Measurements from ENCODE around the gene FAM151B.
"Not testable (repeated sequence)": the region's sequence is repeated elsewhere in the genome, so short reads cannot be mapped to it uniquely, and the experiment has no call there.

The FAM151B gene, protein sequence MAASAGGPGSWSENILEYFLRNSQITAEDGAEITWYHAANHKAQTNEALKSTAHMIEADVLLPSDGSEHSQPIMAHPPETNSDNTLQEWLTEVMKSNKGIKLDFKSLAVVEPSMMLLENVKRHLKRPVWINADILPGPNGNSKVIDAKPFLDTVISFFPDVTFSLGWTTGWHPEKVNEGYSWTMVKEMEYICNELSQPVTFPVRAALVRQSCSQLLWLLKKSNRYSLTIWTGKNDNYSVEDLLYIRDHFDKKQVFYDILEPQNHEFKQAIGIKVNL

DNA sequence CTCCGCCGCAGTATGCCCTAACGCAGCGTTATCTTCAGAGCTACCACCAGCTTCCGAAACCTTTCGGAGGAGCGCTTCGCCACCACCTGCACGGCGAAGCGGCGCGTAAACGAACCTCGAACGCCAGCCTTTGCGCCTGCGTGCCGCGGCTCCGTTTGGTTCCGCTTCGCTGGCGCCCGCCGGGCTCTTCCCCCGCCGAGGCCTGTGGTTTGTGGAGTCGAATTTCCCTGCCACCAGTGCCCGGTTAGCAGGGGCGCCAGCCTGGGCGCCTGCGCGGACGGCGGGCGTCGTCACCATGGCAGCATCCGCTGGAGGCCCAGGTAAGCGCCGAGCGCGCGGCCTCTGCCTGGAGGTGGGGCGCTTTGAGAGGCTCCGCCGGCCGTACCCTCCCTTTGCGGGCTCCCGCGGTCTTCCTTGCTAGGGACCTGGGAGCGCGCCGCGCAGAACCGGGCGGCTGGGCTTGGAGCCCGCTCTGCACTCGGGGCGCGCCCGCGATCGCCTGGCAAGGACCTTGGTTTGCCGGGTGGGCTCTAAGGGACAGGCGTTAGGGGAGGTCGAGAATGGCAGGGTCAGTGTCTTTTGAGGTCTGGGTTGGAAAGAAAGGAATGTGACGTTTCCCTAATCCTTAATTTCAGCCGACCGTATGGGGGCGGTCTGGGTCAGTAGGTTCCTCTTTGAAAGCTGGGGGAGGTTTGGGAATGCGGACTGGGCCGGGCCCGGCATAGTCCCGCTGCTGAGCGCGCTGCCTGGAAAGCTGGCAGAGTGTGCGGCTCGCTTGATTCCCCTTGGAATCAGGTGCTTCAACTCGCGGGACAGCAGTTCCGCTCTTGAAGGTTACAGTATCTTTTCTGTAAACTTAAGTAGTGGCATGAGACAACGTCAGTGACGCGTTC, at the start of gene FAM151B:
Gene FAM151B, plus strand, starts transcription at position 272 of the 893 bp plus-strand sequence. Its CDS starts 24 bp downstream, at position 296.
- DNase-seq, result peak; percentile 94 to 97

DNA sequence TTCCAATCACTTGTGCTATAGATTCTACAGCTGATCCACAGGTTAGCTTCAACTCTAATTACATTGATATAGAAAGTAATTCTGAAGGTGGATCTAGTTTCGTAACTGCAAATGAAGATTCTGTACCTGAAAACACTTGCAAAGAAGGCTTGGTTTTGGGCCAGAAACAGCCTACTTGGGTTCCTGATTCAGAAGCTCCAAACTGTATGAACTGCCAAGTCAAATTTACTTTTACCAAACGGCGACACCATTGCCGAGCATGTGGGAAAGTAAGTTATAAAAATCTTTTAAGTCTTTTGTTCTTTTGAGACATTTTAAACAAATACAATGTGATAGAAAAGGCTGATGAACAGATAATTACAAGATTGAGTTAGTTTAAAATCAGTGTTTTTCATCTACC, 49.2 kb upstream of the FAM151B start:
- DNase-seq, result no peak

DNA sequence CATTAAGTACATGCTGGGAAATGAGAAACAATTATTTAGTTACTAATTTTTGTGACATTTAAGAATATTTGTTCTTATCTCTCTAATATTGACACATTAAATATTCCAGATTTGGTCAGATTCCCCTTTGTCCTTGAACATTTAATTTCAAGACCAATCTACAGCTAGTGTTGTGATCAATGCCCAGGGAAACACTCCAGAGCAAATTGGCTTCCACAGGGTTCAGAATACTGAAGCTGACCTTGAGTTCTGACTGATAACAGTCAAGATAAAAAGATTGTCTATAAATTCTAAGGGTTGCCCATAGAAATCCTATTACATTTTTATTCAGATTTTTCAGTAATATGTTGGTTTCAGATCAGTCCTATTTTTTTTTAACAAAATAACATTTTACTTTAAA, 48.7 kb upstream of the FAM151B start:
- no peak for DNase-seq

DNA sequence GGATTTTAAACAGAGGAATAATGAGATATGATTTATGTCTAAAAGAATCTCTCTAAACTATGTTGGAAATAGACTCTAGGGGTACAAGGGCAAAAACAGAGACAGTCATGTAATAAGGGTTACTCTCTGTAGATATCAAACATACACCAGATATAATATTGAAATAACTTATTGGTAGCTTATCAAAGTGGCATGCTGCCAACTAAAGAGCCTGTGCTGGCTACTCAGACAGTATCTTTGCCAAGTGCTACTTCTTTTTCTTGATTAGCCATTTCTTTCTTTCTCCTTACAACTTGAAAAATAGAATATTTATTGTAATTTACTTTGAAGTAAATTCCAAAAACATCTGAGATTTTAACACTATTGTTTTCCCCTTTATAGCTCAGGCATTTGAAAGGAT, 45.2 kb upstream of the FAM151B start:
- DNase-seq, result no peak

DNA sequence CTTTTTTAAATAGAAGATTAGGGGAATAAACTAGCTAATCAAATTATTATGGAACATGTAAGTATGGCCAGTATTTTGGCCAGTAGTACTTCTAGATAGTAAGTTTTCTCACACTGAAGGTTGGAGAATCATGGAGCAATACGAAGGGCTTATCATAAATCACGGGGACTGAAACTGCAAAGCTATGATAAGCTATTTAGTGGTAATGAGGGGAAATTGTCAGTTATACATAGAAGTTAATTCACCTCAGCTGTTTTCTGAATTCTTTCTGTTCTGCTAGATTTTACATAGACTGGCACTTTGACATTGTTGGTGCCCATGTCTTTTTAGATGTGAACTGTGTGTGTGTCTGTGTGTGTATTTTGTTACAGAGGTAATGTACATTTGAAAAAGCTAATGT, 34.5 kb upstream of the FAM151B start:
- DNase-seq, result no peak

DNA sequence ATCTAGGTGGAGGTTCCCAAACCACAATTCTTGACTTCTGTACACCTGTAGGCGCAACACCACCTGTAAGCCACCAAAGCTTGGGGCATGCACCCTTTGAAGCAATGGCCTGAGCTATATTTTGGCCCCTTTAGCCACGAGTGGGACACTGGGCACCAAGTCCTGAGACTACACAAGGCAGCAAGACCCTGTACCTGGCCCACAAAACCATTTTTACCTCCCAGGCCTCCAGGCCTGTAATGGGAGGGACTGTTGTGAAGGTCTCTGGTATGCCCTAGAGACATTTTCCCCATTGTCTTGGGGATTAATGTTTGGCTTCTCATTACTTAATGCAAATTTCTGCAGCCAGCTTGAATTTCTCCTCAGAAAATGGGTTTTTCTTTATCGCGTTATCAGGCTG, 24.6 kb upstream of the FAM151B start:
- no peak for DNase-seq

DNA sequence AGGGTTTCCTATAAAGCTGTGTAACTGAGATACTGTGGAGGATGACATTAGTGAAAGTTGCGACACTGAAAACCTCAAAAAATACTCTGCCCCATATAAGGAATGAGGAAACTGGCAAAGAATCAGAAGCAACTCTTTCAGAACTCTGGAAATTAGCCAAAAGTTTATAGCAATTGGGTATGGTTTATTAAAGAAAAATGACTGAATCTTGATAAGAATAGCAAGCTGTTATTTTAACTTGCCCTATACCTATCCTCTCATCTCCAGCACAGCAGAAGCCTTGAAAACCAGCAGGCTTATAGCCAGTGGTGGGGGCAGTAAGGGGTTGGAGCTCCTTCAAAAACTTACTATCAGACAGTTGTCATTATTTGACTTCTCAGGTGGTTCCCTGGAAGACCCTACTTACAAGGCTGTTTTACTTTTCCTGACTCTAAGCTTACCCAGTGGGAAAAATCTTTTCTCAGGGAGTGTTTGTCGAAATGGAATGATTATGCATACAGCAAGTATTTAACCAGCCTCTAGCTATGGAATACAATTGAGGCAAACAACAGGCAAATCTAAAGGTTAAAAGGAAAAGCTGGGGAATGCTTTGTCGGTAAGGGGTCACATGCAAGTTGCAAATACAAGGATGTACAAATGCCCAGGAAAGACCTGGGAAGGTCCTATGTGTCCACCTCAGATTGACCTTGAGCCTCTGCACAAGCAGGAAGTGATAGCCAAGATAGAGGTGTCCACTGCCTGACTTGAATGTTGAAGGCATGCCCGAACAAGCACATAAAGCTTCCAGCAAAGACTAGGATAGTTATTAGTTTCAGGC, 21.0 kb upstream of the FAM151B start:
- DNase-seq, result no peak

DNA sequence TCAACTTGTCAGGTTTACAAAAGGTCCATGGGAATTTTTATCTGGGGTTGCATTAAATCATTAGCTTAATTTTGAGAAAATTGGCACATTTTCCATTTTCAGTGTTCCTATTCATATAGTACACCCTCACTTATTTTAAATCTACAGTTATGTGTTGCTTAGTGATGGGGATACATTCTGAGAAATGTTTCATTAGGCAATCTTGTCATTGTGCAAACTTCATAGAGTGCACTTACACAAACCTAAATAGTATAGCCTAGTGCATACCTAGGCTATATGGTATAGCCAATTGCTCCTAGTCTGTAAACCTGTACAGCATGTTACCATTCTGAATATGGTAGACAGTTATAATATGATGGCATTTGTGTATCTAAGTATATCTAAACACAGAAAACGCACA, 19.8 kb upstream of the FAM151B start:
- no peak for DNase-seq

DNA sequence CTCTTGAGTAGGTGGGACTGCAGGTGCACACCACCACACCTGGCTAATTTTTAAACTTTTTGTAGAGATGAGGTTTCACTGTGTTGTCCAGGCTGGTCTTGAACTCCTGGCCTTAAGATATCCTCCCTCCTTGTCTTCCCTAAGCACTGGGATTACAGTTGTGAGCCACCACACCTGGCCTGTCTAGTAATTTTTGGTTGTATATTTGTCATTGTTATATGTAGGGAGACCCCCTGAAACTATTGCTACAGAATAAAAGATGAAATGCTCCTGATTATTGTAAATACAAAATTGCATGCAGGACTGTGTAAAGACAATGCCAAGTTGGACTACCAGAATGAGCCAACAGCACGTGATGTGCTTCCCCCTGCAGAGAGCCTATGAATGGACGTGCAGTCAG, 17.3 kb upstream of the FAM151B start:
- DNase-seq, result not testable (repeated sequence)

DNA sequence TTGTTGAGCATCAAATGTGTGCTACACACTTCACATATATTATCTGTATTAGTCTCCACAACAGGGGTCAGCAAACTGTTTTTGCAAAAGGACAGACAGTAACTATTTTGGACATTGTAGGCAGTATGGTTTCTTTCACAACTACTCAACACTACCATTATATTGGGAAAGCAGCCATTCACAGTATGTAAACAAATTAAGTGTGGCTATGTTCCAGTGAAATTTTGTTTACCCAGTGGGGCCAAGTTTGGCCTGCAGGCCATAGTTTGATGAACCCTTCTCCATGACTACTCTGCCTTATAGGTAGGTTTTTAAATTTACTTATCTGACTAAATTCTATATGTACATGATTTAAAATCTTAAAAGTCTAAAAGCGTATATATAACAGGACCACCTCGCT, 13.0 kb upstream of the FAM151B start:
- peak in 1 of 2 experiments; percentile 53 for DNase-seq

DNA sequence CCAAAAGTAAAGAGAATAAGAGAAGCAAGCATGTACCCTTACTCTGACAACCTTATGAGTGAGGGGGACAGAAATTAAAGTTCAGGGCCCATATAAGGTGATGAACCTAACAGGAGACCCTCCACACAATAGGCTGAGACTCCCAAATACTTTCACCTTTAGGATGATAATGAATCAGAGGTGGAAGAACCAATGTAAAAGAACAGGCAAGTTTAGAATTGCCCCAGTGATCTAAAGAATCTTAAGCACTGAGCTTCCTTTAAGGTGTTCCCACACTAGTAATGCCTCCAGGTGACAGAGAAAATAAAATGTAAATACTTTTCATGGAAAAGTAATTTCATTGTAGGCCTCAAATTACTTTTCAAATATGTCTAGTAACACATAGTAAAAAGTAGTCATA, 8.2 kb upstream of the FAM151B start:
- no peak for DNase-seq

DNA sequence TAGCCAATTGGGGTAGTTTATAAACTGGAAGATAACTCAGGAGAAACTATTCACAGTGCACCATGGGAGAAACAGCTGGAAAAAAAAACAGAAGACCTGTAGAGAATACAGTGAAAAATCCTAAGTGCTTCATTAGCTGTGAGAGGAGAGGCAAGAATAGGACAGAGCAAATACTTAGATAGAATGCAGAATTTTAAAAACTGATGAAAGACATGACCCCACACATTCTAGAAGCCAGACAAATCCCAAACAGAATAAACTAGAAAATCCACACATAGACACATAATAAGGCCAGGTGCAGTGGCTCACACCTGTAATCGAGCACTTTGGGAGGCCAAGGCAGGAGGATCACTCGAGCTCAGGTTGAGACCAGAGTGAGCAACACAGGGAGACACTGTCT, 7.5 kb upstream of the FAM151B start:
- no peak for DNase-seq

DNA sequence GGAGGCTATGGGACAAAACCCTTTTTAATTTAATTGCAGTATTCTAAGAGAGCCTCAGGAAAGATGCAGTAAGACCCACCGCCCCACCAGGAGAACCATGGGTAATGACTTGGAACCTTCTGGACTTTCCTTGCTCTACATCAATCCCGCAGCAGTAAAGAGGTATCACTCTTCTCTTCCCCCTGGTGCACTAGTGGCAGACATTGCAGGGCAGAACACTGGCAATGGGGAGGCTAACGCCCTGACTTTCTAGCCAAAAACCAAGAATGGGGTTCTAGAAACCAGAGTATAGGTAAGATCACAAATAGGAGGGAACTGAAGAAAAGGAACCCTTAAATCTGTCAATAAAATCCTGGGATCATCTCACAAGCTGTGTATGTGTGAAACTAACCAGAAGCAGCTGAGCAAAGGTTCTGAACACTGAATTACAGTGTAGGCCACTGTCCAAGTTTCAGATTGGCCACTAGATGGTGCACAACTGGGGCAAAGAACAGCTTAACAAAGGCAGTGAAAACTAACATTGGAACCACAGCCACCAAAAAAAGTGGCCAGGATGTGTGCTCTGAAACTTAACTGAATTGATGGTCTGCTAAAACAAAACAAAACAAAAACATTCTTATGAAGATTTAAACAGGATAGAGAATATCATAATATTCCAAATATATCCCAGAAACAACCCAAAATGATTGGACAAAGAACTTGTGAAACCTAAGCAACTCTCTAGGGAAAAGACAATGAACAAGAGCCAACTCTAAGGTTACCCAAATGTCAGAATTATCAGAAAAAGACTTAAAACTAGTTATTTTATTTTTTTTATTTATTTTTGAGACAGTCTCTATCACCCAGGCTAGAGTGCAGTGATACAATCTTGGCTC, 6.6 kb upstream of the FAM151B start:
- peak; percentile 14 to 16 for DNase-seq

DNA sequence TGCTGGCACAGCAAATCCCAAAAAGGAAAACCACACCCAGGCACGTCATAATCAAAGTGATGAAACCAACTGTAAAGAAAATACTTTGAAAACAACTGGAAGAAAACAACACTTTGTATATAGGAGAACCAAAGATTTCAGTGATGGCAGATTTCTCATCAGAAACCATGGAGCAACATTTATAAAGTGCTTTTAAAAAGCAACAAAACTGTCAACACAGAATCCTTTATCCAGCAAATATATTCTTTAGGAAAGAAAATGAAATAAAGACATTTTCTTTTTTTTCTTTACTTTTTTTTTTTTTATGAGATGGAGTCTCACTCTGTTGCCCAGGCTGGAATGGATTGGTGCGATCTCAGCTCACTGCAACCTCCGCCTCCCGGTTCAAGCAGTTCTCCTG, 5.3 kb upstream of the FAM151B start:
- DNase-seq, result no peak

DNA sequence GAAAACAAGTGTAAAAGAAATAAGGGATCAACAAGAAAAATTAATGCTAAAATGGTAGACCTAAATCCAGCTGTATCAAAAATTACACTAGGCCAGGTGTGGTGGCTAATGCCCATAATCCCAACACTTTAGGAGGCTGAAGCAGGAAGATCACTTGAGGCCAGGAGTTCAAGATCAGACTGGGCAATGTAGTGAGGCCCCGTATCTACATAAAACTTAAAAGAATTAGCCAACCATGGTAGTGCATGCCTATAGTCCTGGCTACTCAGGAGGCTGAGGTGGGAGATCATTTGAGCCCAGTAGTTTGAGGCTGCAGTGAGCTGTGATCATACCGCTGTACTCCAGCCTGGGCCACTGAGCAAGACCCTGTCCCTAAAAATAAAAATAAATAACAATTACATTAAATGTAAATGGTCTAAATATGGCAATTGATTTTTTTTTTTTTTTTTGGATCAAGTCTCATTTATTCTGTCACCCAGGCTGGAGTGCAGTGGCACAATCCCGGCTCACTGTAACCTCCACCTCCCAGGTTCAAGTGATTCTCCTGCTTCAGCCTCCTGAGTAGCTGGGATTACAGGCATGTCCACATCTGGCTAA, 4.2 kb upstream of the FAM151B start:
- no peak for DNase-seq

DNA sequence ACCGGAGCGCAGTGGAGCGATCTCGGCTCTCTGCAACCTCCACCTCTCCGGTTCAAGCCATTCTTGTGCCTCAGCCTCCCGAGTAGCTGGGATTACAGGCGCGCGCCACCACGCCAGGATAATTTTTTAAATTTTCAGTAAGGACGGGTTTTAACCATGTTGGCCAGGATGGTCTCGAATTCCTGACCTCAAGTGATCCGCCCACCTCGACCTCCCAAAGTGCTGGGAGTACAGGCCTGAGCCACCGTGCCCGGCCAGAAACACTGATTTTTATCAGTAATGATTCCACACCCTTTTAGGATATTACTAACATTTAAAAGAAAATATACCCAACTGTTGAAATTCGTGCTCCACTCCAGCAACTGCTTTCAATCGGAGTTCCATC, 464 bp upstream of the FAM151B start:
- DNase-seq, result no peak

DNA sequence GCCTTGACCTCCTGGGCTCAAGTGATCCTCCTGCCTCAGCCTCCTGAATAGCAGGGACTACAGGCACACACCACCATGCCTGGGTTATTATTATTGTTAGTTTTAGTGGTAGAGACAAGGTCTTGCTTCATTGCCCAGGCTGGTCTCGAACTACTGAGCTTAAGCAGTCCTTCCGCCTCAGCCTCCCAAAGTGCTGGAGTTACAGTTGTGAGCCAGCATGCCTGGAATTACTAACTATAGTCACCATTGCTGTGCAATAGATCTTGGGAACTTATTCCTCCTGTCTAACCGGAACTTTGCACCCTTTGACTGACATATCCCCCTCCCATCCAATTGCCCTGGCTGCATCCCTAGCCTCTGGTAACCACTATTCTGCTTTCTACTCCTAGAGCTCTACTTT, 3.4 kb downstream of the FAM151B start:
- DNase-seq, result no peak

DNA sequence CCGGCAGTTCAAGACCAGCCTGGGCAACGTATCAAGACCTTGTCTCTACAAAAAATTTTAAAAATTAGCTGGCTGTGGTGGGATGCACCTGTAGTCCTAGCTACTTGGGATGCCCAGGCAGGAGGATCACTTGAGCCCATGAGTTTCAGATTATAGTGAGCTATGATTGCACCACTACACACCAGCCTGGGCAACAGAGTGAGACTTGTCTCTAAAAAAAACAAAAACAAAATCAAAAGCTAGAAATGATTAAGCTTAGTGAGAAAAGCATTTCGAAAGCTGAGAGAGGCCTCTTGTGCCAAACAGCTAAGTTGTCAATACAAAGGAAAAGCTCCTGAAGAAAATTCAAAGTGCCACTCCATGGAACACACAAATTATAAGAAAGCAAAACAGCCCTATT, 4.8 kb downstream of the FAM151B start:
- DNase-seq, result no peak

DNA sequence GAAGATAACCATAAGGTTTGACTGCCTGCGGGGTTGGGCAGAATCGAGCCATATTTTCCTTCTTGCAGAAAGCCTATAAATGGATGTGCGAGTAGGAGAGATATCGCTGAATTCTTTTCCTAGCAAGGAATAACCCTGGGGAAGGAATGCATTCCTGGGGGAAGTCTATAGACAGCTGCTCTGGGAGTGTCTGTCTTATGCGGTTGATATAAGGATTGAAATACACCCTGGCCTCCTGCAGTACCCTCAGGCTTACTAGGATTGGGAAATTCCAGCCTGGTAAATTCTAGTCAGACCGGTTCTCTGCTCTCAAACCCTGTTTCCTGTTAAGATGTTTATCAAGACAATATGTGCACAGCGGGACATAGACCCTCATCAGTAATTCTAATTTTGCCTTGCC, 5.5 kb downstream of the FAM151B start:
- not testable (repeated sequence) for DNase-seq

DNA sequence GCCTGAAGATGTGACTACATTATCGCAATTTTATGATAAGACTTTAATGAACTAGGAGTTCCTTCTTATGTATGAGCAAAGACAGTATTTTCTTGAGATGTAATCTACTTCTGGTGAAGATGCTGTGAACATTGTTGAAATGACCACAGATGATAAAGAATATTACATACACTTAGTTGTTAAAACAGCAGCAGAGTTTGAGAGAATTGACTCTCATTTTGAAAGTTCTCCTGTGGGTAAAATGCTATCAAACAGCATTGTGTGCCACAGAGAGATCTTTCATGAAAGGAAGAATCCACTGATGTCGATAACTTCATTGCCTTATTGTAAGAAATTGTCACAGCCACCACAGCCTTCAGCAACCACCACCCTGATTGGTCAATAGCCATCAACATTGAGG, 8.0 kb downstream of the FAM151B start:
- no peak for DNase-seq

DNA sequence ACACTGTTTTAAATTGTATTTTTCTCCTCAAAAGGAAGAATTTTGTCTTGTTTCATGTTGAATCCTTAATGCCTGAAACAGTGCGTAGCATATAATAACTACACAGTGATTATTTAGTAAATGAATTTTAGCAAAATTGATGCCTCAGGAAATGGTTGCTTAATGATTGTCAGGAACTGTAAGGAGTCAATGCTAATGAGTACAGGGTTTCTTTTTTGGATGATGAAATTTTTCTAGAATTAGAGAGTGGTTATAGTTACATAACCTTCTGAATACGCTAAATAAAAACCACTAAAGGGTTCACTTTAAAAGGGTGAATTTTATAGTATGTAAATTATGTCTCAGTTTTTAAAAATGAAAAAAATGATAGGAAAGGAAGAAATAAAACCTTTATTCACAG, 14.9 kb downstream of the FAM151B start:
- no peak for DNase-seq

DNA sequence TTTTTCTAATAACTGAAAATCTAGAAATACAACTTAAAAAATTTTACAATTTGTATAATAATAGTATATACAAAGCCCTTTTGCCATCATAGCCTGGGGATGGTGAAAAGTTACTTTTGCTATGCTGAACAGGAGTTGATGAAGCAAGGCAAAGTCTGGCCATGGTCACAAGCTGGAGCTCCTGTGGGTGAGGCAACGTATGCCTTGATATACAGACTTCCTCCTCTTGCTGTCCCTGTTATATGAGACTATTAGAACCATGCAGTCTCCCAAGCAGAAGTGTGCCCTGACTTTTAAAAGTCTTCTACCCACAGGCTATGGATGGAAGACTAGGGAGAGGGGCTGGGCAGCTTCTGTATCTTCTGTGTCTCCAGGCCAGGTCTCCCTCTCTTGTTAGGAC, 15.7 kb downstream of the FAM151B start:
- DNase-seq, result no peak

Measured in NCI-H2081 (cell line).